Breast epithelium (tissue), 4 donors: ENCODE measurements around the gene AKAP17A. TPM values are rescaled to one million over a fixed set of nuclear protein-coding genes. Genes with fewer than 3 reads are reported as not detected.
"Not testable (repeated sequence)": the region's sequence is repeated elsewhere in the genome, so short reads cannot be mapped to it uniquely, and the experiment has no call there.

Experiments
- DNase-seq, 2 donors: peaks; one replicate each; pipeline ENCODE4 v3.0.0-alpha.2; 2019; ENCODE audit warnings: low spot score in 2 of 2
- H3K27ac ChIP-seq, 2 donors: fragments of 200-600 bp; sonication (generic) in 1 of 2; one replicate each; pipeline ENCODE4 v1.5.1; 2016 to 2019; ENCODE audit warnings: mild to moderate bottlenecking in 1 of 2
- H3K27me3 ChIP-seq, 2 donors: fragments of 200-600 bp; sonication (generic) in 1 of 2; one replicate each; pipeline versions ENCODE4 v1.5.1 to v1.6.0; 2017 to 2019; ENCODE audit warnings: control low read depth in 1 of 2, mild to moderate bottlenecking in 1 of 2
- H3K36me3 ChIP-seq: fragments of 200-600 bp; one replicate; pipeline ENCODE4 v1.5.1; 2019
- H3K4me1 ChIP-seq, 2 donors: fragments of 200-600 bp; sonication (generic); one replicate each; pipeline ENCODE4 v1.5.1; 2016 to 2019; ENCODE audit warnings: control low read depth in 1 of 2
- H3K4me3 ChIP-seq, 3 donors: fragments of 200-600 bp; sonication (generic); 1 replicate in 2 of 3; 2 replicates in 1 of 3; pipeline ENCODE4 v1.5.1; 2016 to 2019; ENCODE audit warnings: mild to moderate bottlenecking in 3 of 3, moderate library complexity in 2 of 3
- H3K9me3 ChIP-seq, 2 donors: fragments of 200-600 bp; sonication (generic) in 1 of 2; one replicate each; pipeline ENCODE4 v1.5.1; 2016 to 2019; ENCODE audit warnings: control low read depth in 1 of 2
- CTCF ChIP-seq, 3 donors: fragments of 450-650 bp; IDR thresholded peaks; one replicate each; pipeline ENCODE4 v1.5.1; 2016 to 2017; ENCODE audit warnings: antibody characterized with exemption in 3 of 3, mild to moderate bottlenecking in 3 of 3, moderate library complexity in 3 of 3
- POLR2A ChIP-seq: fragments of 450-650 bp; IDR thresholded peaks from one replicate; pipeline ENCODE4 v1.6.1; 2016; ENCODE audit warnings: antibody characterized with exemption, mild to moderate bottlenecking, moderate library complexity
- POLR2AphosphoS5 ChIP-seq, 3 donors: sonication (generic); formaldehyde crosslinking; IDR thresholded peaks; one replicate each; pipeline ENCODE4 v1.6.1; 2017; ENCODE audit warnings: antibody characterized with exemption in 3 of 3
- intact Hi-C: fragments of 100-400 bp; cut with DNase I; formaldehyde crosslinking; loops from one replicate; pipeline ENCODE4 v1.15.1; 2023; ENCODE audit warnings: low total_unique reads
- total RNA-seq, 3 donors: library from RNA; depleted of rRNA; stranded (reverse); fragments of >200 nt; gene quantifications; one replicate each; pipeline ENCODE4 v1.1.0, GENCODE V29; 2016

AKAP17A gene
- total RNA-seq, 3 donors from 2014 or later: 32.2 to 62.3 (median 56.3) TPM

DNA sequence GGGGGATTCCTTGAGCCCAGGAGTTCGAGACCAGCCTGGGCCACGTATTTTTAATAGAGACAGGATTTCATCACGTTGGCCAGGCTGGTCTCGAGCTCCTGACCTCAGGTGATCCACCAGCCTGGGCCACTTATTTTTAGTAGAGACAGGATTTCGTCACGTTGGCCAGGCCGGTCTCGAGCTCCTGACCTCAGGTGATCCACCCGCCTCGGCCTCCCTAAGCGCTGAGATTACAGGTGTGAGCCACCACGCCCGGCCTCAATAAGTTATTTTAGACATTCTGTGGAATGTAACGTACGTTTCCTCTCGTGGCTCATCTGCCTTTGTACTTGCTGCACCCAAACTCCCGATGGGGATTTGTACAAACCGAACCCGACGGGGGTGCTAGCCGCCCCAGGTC, 32.3 kb downstream of the AKAP17A start:
- Histone ChIP-seq H3K4me3 (no peak overlapping the region), H3K9me3 (no peaks in the 10 kb centered on the region), H3K36me3 (no peaks in the 10 kb centered on the region), H3K27ac (no peak overlapping the region), H3K4me1 (no peaks in the 10 kb centered on the region), H3K27me3 (no peaks in the 10 kb centered on the region)
- intact Hi-C loops: no loop called here
- no peak for DNase-seq
- TF ChIP-seq CTCF (IDR thresholded peaks at IDR 0.05): no peak
- no peak for TF ChIP-seq POLR2AphosphoS5 (IDR thresholded peaks at IDR 0.05)
- no peak for TF ChIP-seq POLR2A

DNA sequence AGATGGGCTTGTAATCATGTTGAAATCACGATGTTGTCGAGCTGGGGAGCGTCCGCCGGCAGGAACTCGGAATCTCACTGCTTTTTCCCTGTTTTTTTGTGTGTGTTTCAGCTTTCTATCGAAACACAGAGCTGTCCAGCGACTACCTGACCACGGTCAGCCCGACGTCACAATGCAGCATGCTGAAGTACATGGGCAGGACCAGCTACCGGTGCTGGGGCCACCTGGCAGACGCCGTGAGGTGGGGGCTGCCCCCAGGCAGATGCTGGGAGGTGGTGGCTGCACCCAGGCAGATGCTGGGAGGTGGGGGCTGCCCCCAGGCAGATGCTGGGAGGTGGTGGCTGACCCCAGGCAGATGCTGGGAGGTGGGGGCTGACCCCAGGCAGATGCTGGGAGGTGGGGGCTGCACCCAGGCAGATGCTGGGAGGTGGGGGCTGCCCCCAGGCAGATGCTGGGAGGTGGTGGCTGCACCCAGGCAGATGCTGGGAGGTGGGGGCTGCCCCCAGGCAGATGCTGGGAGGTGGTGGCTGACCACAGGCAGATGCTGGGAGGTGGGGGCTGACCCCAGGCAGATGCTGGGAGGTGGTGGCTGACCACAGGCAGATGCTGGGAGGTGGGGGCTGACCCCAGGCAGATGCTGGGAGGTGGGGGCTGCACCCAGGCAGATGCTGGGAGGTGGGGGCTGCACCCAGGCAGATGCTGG, 32.9 kb downstream of the AKAP17A start:
- DNase-seq, H3K4me3 ChIP-seq, H3K27ac ChIP-seq, H3K9me3 ChIP-seq, H3K4me1 ChIP-seq, H3K36me3 ChIP-seq, H3K27me3 ChIP-seq, intact Hi-C loops: not testable (repeated sequence)

- intact Hi-C loops, H3K27ac ChIP-seq: not testable (repeated sequence)
Measured at GRCh38 chrX:1624861-1625215, 33.4 kb downstream of the AKAP17A start.

GRCh38 chrX:1629244-1629643, 37.8 kb downstream of the AKAP17A start:
- no peak for DNase-seq
- Histone ChIP-seq H3K4me3 (no peak overlapping the region), H3K36me3 (no peaks in the 10 kb centered on the region), H3K27ac (no peak overlapping the region), H3K4me1 (no peaks in the 10 kb centered on the region), H3K9me3 (no peaks in the 10 kb centered on the region), H3K27me3 (no peaks in the 10 kb centered on the region)
- intact Hi-C loops: no loop called here
- TF ChIP-seq POLR2AphosphoS5 (IDR thresholded peaks at IDR 0.05): no peak
- no peak for TF ChIP-seq POLR2A
- no peak for TF ChIP-seq CTCF (IDR thresholded peaks at IDR 0.05)

More at GRCh38 chrX:1624861-1625215, 33.4 kb downstream of the AKAP17A start:
- H3K27me3 ChIP-seq, H3K36me3 ChIP-seq, H3K4me3 ChIP-seq, H3K4me1 ChIP-seq, H3K9me3 ChIP-seq, DNase-seq: not testable (repeated sequence)

- TF ChIP-seq CTCF (IDR thresholded peaks at IDR 0.05) (no peak), POLR2A (no peak), POLR2AphosphoS5 (IDR thresholded peaks at IDR 0.05) (no peak)
Measured at GRCh38 chrX:1646009-1646408, 54.6 kb downstream of the AKAP17A start.

DNA sequence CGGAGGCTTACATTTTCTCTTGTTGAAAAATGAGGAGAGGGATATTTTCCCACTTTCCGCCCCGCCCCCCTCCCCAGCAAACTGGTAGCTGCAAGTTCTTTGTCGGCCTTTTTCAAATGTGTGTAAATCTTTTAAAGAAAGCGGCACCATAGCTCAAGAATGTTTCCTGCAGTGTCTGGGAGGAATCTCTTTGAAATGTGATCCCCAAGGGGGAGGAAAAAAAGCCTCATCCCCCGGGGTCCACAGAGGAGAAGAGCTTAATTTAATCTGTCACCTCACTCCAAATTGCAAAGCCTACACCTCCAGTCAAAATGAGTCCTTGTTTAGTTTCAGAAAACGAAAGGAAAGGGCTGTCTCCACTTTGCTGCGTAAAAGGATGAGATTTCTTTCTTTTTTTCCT, 58.2 kb downstream of the AKAP17A start:
- Histone ChIP-seq H3K27me3 (no peaks in the 10 kb centered on the region), H3K9me3 (peaks cover 9% of the 10 kb centered on the region in 2 donors), H3K36me3 (no peaks in the 10 kb centered on the region), H3K4me1 (no peaks in the 10 kb centered on the region), H3K4me3 (no peak overlapping the region), H3K27ac (no peak overlapping the region)
- intact Hi-C loops: loop anchor here (5.0 kb wide), 1 partner anchor 857 kb away; no protein-coding TSS in a partner anchor
- TF ChIP-seq POLR2AphosphoS5 (IDR thresholded peaks at IDR 0.05): no peak
- TF ChIP-seq CTCF (IDR thresholded peaks at IDR 0.05): no peak
- no peak for TF ChIP-seq POLR2A
- no peak for DNase-seq

More at GRCh38 chrX:1646009-1646408, 54.6 kb downstream of the AKAP17A start:
- Histone ChIP-seq H3K27ac (no peak overlapping the region), H3K9me3 (peaks cover 9% of the 10 kb centered on the region in 2 donors), H3K27me3 (no peaks in the 10 kb centered on the region), H3K4me3 (no peak overlapping the region), H3K4me1 (no peaks in the 10 kb centered on the region), H3K36me3 (no peaks in the 10 kb centered on the region)
- intact Hi-C loops: no loop called here
- DNase-seq: no peak

Other genes with a start within 250 kb of the AKAP17A start
- gene SLC25A6, start 199.5 kb upstream of the AKAP17A start, total RNA-seq: 100 to 1,000 TPM; 306 to 401 (median 351) TPM
- gene ASMTL, start 138.7 kb upstream of the AKAP17A start, total RNA-seq: 10 to 100 TPM; 22.8 to 29.1 (median 28.2) TPM
- 1 to 10 TPM; 1.3 to 3.2 (median 1.5) TPM for gene P2RY8, start 54.4 kb upstream of the AKAP17A start, total RNA-seq
- not detected for gene ASMT, start 23.5 kb downstream of the AKAP17A start, total RNA-seq